NCI-H446 (cell line): Measurements from ENCODE around the gene OBP2B.
"Not testable (repeated sequence)": the region's sequence is repeated elsewhere in the genome, so short reads cannot be mapped to it uniquely, and the experiment has no call there.

ENCODE experiments used
- DNase-seq, 2 experiments: peaks; one replicate each; lab custom pipeline; 2025; lab: John Stamatoyannopoulos, UW

OBP2B gene

DNA sequence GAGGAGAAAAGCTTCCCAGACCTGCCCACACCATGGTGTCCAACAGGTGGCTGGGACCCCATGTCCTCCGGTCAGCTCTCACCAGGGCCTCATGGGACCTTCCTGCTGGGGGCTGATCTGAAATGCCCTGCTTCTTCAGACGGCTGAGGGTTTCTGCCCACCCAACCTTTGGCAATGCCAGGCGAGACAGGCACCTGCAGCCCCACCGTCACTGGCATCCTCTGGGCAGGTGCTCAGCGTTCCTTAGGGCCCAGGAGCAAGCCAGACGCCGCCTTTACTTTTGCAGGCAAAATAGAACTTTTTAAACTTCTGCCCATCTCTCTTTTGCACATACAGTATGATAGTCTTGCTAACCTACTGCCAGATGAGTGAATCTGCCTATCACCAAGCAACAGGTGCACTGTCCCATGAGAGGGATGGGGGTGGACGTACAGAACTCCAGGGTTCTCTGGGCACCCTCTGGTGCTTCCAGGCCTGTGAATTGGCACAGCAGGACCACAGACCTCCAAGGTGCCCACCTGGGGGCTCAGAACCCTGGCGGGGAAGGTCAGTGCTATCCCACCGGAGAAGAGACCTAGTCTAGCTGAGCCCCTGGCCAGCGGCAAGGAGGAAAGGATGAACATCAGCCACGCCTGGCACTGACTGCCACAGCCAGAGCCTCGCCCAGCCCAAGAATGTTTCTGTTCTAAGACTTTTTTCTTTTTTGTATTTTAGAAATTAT, 7.5 kb downstream of the OBP2B start:
- DNase-seq, result no peak

DNA sequence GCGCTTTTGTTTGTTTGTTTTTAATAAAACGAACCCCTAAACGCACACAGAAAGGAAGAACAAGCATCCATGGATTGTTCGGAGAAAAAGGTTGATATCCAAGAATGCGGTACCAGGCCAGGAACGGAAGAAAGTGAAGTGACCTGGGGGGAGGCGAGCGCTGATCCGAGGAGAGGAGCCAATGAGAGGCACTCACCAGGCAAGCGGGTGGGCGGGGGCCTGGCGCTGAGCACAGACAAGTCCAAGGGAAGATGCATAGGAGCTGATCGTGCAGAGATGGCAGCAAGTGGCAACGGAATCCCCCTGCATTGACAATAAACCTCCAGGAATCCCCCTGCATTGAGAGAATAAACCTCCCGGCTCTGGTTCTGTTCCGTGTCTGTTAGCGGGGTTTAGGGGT, 8.4 kb downstream of the OBP2B start:
- DNase-seq, result no peak

GRCh38 chr9:133199648-133200321, 9.3 kb downstream of the OBP2B start:
- no peak for DNase-seq

DNA sequence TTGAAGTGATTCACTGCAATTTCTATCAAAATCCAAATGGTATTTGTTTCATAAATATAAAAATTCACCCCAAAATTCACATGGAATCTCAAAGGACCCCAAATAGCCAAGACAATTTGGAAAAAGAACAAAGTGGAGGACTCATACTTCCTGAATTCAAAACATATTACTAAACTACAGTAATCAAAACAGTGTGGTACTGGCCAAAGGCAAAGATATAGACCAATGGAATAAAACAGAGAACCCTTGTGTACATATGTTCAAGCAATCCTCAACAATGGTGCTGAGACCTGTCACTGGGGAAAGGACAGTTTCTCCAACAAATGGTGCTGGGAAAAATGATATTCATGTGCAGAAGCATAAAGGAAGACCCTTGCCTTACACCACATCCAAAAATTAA, 14.0 kb downstream of the OBP2B start:
- no peak for DNase-seq

- no peak for DNase-seq
These were observed 14.5 kb downstream of the OBP2B start for GRCh38 chr9:133194597-133194996.

GRCh38 chr9:133191989-133192388, 17.1 kb downstream of the OBP2B start:
- no peak for DNase-seq

DNA sequence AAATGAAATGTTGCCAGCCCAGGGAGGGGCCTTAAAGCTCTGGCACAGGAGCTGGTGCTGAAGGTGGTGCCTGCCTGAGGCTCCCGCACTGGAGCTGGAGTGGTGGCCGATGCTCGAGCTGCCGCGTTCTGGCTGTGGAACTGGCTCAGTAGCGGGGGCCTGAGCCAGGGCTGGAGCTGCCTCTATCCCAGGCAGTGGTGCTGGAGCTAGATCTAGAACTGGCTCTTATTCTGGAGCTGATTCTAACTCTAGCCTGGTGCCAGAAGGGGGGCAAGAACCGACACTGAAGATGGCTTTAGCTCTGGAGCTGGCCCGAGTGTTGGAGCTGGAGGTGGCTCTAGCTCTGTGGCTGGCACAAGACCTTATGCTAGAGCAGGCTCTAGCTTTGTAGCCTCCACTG, 19.2 kb downstream of the OBP2B start:
- DNase-seq, result no peak

DNA sequence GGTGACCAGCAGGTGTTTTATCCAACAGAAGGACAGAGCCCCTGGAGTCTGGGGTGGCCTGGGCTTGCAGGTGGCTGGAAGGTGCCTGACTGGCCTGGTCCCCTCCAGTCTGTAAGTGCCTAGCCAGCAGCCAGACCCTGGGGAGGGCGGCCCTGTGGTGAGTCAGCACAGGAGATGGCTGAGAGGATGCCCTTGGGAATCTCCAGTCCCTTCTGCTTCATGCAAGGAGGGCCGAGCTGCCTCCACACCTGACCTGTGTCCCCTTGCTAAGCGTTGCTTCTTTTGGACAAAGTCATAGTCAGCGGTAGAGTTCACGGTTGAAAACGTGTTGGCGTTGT, 20.2 kb downstream of the OBP2B start:
- no peak for DNase-seq

DNA sequence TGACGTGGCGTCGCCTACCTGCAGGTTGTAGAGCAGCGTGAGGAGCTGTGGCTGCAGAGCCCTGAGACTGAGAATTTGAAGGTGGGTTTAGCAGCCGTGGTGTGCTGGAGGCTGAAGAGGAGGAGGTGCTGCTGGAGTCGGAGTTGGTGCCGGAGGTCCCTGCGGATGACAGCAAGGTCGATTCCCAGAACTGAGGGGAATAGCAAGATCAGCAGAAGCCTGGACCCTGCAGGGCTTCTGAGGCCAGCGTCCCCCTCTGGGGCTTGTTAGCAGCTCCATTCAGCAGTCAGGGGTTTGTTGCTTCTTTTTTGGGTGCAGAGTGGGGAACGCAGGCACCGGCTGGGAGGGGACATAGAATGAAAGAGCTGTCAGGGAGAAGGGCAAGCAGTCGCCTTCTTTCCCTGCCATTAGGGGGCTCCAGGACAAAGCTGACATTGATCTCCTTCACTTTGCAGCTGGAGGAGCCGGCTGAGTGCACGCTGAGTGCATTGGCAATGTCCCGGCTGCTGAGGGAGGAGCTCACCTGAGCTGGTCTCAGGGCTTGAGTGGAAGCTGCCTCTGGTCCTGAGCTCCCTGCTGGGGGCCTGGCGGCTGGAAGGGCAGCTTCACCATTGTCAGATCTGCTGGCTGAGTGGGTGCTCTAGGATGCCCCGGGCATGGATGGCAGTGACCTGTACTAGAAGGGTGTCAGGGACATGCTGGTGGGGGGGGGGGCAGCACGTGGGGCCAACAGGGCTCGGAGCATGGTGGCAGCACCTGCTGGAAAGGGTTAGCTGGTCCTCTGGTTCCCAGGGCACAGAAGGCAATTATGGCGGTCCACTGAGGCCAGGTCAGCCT, 20.8 kb downstream of the OBP2B start:
- no peak for DNase-seq

GRCh38 chr9:133187561-133188005, 21.5 kb downstream of the OBP2B start:
- DNase-seq, result no peak

- DNase-seq, result no peak
These were observed 22.3 kb downstream of the OBP2B start for GRCh38 chr9:133186736-133187135.

GRCh38 chr9:133184971-133185370, 24.1 kb downstream of the OBP2B start:
- DNase-seq, result peak in 1 of 2 experiments; percentile 40

- no peak for DNase-seq
These were observed 26.9 kb downstream of the OBP2B start for GRCh38 chr9:133182151-133182550.

DNA sequence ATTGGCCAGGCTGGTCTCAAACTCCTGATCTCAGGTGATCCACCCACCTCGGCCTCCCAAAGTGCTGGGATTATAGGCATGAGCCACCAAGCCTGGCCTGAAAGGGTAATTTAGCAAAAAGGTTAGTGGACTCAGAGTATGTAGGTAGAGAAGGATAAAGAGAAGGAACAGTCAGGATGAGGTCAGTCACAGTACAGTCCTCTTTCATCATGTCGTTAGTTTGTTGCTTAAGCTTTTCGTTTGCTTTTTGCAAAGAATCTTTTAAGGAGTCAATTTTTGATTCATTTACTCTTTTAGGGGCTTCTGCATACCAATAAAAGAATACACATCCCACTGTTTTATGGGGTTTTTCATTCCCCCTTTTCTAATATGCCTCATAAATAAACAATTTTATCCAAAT, 27.5 kb downstream of the OBP2B start:
- DNase-seq, result no peak

- DNase-seq, result no peak
These were observed 28.1 kb downstream of the OBP2B start for GRCh38 chr9:133180953-133181352.

DNA sequence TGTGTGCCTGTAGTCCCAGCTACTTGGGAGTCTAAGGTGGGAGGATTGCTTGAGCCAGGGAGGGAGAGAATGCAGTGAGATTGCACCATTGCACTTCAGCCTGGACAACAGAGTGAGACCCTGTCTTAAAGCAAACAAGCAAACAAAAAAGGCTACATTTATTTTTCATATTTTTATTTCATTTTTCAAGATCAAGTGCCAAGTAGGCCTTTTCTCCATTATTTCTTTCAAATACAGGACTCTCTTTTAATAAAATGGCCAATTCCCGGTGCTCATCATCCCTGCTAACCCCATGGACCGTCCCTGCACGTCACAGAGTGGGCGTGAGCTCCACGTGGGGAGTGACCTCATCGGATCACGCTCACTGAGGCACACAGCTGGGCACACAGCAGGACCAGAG, 36.0 kb downstream of the OBP2B start:
- DNase-seq, result no peak

- DNase-seq, result no peak
These were observed 37.7 kb downstream of the OBP2B start for GRCh38 chr9:133171161-133171961.

- DNase-seq, result no peak
These were observed 38.3 kb downstream of the OBP2B start for GRCh38 chr9:133170716-133171115.

GRCh38 chr9:133169687-133170086, 39.4 kb downstream of the OBP2B start:
- DNase-seq, result not testable (repeated sequence)

DNA sequence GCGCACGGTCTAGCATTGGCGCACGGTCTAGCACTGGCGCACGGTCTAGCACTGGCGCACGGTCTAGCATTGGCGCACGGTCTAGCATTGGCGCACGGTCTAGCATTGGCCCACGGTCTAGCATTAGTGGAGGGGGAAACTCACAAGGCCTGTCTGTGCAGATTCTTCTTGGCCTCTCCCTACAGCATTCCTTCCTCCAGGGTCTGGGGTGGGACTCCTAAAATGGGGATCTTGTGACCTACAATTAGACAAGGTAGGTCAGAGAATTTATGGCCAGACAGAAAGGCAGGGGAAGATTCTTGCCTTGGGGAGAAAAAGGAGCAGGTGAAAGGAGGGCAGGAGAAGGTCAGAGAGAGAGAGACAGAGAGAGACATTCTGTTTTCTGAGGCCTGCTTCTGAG, 39.9 kb downstream of the OBP2B start:
- no peak for DNase-seq

DNA sequence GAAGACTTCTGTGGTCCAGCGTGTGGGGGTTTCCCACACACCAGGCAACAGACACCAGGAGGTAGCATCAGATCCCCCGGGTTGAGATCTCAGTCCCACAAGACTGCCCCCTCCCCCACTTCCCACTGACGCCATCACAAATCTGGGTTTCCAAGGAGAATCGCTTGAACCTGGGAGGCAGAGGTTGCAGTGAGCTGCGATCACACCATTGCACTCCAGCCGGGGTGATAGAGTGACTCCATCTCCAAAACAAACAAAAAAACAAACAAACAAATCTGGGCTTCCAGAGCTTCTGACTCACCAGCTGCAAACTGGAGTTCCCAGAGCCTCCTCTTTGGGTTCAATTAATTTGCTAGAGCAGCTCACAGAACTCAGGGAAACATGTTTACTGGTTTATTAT, 40.6 kb downstream of the OBP2B start:
- DNase-seq, result no peak

DNA sequence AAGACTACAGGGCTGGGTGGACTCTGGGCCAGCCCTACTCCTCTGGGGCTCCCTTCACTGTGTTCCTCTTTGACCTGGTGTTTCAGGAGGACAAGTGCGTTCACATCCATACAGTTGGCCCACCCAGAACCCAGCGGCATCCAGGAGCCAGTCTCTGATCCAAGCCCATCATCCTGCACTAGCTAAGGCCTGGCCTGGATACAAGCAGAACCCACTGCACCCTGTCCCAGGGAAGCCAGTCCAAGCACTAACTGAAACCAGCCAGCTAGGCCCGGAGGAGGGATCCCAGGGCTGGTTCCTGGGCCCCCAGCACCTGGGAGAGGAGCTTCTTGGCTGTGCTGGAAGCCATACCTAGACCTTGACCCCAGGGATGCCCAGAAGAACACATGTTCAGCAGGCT, 41.3 kb downstream of the OBP2B start:
- no peak for DNase-seq
